ENCODE measurements around the gene MICU1.

MICU1 gene

GRCh38 chr10:72338180-72338579 lies 287.7 kb downstream of the MICU1 start:
- Histone ChIP-seq H3K27ac (ENCODE audit: low read depth, low read length) (no peak overlapping the region), H3K4me1 (ENCODE audit: control insufficient read depth, insufficient read depth, low read length) (no peaks in the 10 kb centered on the region), H3K9ac (ENCODE audit: low read length) (no peak overlapping the region), H3K36me3 (ENCODE audit: control insufficient read depth, insufficient read depth, low read length) (peaks cover 25% of the 10 kb centered on the region), H3K27me3 (ENCODE audit: control insufficient read depth, insufficient read depth, low read length) (no peaks in the 10 kb centered on the region), H3K4me3 (ENCODE audit: low read length) (no peak overlapping the region)

GRCh38 chr10:72337722-72338121 lies 288.2 kb downstream of the MICU1 start:
- no peaks in the 10 kb centered on the region for H3K27me3 ChIP-seq (ENCODE audit: control insufficient read depth, insufficient read depth, low read length)
- H3K9ac ChIP-seq (ENCODE audit: low read length) = no peak overlapping the region
- H3K27ac ChIP-seq (ENCODE audit: low read depth, low read length) = no peak overlapping the region
- no peak overlapping the region for H3K4me3 ChIP-seq (ENCODE audit: low read length)
- no peaks in the 10 kb centered on the region for H3K4me1 ChIP-seq (ENCODE audit: control insufficient read depth, insufficient read depth, low read length)
- H3K36me3 ChIP-seq (ENCODE audit: control insufficient read depth, insufficient read depth, low read length) = peaks cover 21% of the 10 kb centered on the region

GRCh38 chr10:72337039-72337629 lies 288.7 kb downstream of the MICU1 start:
- Histone ChIP-seq H3K4me3 (ENCODE audit: low read length) (no peak overlapping the region), H3K9ac (ENCODE audit: low read length) (no peak overlapping the region), H3K36me3 (ENCODE audit: control insufficient read depth, insufficient read depth, low read length) (peaks cover 19% of the 10 kb centered on the region), H3K27me3 (ENCODE audit: control insufficient read depth, insufficient read depth, low read length) (no peaks in the 10 kb centered on the region), H3K27ac (ENCODE audit: low read depth, low read length) (no peak overlapping the region), H3K4me1 (ENCODE audit: control insufficient read depth, insufficient read depth, low read length) (no peaks in the 10 kb centered on the region)

- Histone ChIP-seq H3K9ac (ENCODE audit: low read length) (no peak overlapping the region), H3K4me3 (ENCODE audit: low read length) (no peak overlapping the region), H3K36me3 (ENCODE audit: control insufficient read depth, insufficient read depth, low read length) (peaks cover 19% of the 10 kb centered on the region)
These were observed 289.4 kb downstream of the MICU1 start for GRCh38 chr10:72336259-72337038.

GRCh38 chr10:72335394-72336258 lies 290.3 kb downstream of the MICU1 start:
- Histone ChIP-seq H3K4me3 (ENCODE audit: low read length) (no peak overlapping the region), H3K9ac (ENCODE audit: low read length) (no peak overlapping the region), H3K27ac (ENCODE audit: low read depth, low read length) (peak overlapping the region; percentile 35), H3K4me1 (ENCODE audit: control insufficient read depth, insufficient read depth, low read length) (peaks cover 6% of the 10 kb centered on the region), H3K27me3 (ENCODE audit: control insufficient read depth, insufficient read depth, low read length) (no peaks in the 10 kb centered on the region), H3K36me3 (ENCODE audit: control insufficient read depth, insufficient read depth, low read length) (peaks cover 19% of the 10 kb centered on the region)

More at GRCh38 chr10:72336259-72337038, 289.4 kb downstream of the MICU1 start:
- no peak overlapping the region for H3K27ac ChIP-seq (ENCODE audit: low read depth, low read length)
- H3K4me1 ChIP-seq (ENCODE audit: control insufficient read depth, insufficient read depth, low read length) = peaks cover 5% of the 10 kb centered on the region
- no peaks in the 10 kb centered on the region for H3K27me3 ChIP-seq (ENCODE audit: control insufficient read depth, insufficient read depth, low read length)

GRCh38 chr10:72334825-72335393 lies 291.0 kb downstream of the MICU1 start:
- Histone ChIP-seq H3K27ac (ENCODE audit: low read depth, low read length) (peak overlapping the region; percentile 46), H3K27me3 (ENCODE audit: control insufficient read depth, insufficient read depth, low read length) (no peaks in the 10 kb centered on the region), H3K9ac (ENCODE audit: low read length) (no peak overlapping the region), H3K4me3 (ENCODE audit: low read length) (no peak overlapping the region), H3K4me1 (ENCODE audit: control insufficient read depth, insufficient read depth, low read length) (peaks cover 6% of the 10 kb centered on the region), H3K36me3 (ENCODE audit: control insufficient read depth, insufficient read depth, low read length) (peaks cover 19% of the 10 kb centered on the region)

- Histone ChIP-seq H3K36me3 (ENCODE audit: control insufficient read depth, insufficient read depth, low read length) (peaks cover 19% of the 10 kb centered on the region), H3K9ac (ENCODE audit: low read length) (no peak overlapping the region)
These were observed 291.6 kb downstream of the MICU1 start for GRCh38 chr10:72334196-72334824.

GRCh38 chr10:72333112-72334015 lies 292.5 kb downstream of the MICU1 start:
- H3K9ac ChIP-seq (ENCODE audit: low read length) = no peak overlapping the region
- no peak overlapping the region for H3K27ac ChIP-seq (ENCODE audit: low read depth, low read length)
- no peaks in the 10 kb centered on the region for H3K27me3 ChIP-seq (ENCODE audit: control insufficient read depth, insufficient read depth, low read length)

More at GRCh38 chr10:72334196-72334824, 291.6 kb downstream of the MICU1 start:
- Histone ChIP-seq H3K27ac (ENCODE audit: low read depth, low read length) (peak overlapping the region; percentile 46), H3K27me3 (ENCODE audit: control insufficient read depth, insufficient read depth, low read length) (no peaks in the 10 kb centered on the region), H3K4me3 (ENCODE audit: low read length) (no peak overlapping the region), H3K4me1 (ENCODE audit: control insufficient read depth, insufficient read depth, low read length) (peaks cover 6% of the 10 kb centered on the region)

GRCh38 chr10:72332423-72333111 lies 293.3 kb downstream of the MICU1 start:
- Histone ChIP-seq H3K27me3 (ENCODE audit: control insufficient read depth, insufficient read depth, low read length) (no peaks in the 10 kb centered on the region), H3K4me1 (ENCODE audit: control insufficient read depth, insufficient read depth, low read length) (peaks cover 13% of the 10 kb centered on the region), H3K9ac (ENCODE audit: low read length) (no peak overlapping the region), H3K27ac (ENCODE audit: low read depth, low read length) (no peak overlapping the region), H3K4me3 (ENCODE audit: low read length) (no peak overlapping the region), H3K36me3 (ENCODE audit: control insufficient read depth, insufficient read depth, low read length) (peaks cover 9% of the 10 kb centered on the region)

More at GRCh38 chr10:72333112-72334015, 292.5 kb downstream of the MICU1 start:
- Histone ChIP-seq H3K36me3 (ENCODE audit: control insufficient read depth, insufficient read depth, low read length) (peaks cover 17% of the 10 kb centered on the region), H3K4me1 (ENCODE audit: control insufficient read depth, insufficient read depth, low read length) (peaks cover 7% of the 10 kb centered on the region), H3K4me3 (ENCODE audit: low read length) (no peak overlapping the region)

GRCh38 chr10:72331575-72332422 lies 294.1 kb downstream of the MICU1 start:
- Histone ChIP-seq H3K4me1 (ENCODE audit: control insufficient read depth, insufficient read depth, low read length) (peaks cover 13% of the 10 kb centered on the region), H3K4me3 (ENCODE audit: low read length) (peak overlapping the region; percentile 7), H3K27me3 (ENCODE audit: control insufficient read depth, insufficient read depth, low read length) (no peaks in the 10 kb centered on the region), H3K27ac (ENCODE audit: low read depth, low read length) (peak overlapping the region; percentile 11), H3K9ac (ENCODE audit: low read length) (peak overlapping the region; percentile 8), H3K36me3 (ENCODE audit: control insufficient read depth, insufficient read depth, low read length) (peaks cover 8% of the 10 kb centered on the region)

Measured in rectal smooth muscle tissue (tissue), 1 donor.